T-helper 2 cell (primary cell): ENCODE measurements around the gene ETV6.

Experiments
- DNase-seq, 5 experiments: peaks; one replicate each; pipeline versions ENCODE4 v3.0.0 to v3.0.0-alpha.2; 2012 to 2022

ETV6 gene

DNA sequence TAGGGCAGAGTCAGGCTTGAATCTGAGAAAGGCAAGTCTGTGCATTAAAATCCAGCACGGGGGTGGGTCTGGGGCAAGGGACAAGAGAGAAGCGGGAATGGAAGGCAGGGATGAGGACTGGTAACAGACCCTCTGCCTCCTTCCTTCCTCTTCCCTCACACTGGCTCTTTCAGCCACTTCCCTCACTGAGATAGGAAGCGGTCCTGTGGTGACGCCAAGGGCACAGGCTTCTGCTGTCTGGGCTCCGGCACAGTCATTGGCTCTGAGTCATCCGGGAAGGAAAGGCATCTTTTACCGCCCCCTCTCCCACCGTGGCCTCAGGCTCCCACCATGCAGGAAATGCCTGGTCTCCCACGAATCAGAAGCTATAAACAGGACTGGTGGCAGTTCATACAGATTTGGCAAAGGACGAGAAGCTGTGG is 70.2 kb downstream of the ETV6 start:
- DNase-seq, result peak in 2 of 5 experiments; percentile 12 to 23

GRCh38 chr12:11722071-11722470 is 72.6 kb downstream of the ETV6 start:
- DNase-seq, result no peak

- DNase-seq, result no peak
These were observed 73.2 kb downstream of the ETV6 start for GRCh38 chr12:11722578-11723138.

- DNase-seq, result no peak
These were observed 74.5 kb downstream of the ETV6 start for GRCh38 chr12:11723993-11724392.

- DNase-seq, result no peak
These were observed 75.4 kb downstream of the ETV6 start for GRCh38 chr12:11724888-11725311.

- DNase-seq, result peak in 1 of 5 experiments; percentile 4
These were observed 76.2 kb downstream of the ETV6 start for GRCh38 chr12:11725686-11726085.

DNA sequence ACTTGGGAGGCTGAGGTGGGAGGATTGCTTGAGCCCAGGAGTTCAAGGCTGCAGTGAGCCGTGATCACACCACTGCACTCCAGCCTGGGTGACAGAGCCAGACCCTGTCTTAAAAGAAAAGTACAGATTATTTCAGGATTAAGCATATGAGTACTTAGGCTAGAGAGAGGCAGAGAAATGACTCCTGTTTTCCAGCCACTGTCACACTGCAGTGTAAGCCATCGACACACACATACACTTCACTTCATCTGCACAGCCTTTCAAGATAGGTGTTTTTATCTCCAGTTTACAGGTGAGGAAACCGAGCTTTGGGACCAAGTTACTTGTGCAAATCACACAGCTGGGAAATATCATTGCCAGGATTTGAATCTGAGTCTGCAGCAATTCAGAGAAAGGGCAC is 77.2 kb downstream of the ETV6 start:
- DNase-seq, result no peak

GRCh38 chr12:11727133-11727664 is 77.7 kb downstream of the ETV6 start:
- DNase-seq, result peak in 4 of 5 experiments; percentile 12 to 56 (median 23)

DNA sequence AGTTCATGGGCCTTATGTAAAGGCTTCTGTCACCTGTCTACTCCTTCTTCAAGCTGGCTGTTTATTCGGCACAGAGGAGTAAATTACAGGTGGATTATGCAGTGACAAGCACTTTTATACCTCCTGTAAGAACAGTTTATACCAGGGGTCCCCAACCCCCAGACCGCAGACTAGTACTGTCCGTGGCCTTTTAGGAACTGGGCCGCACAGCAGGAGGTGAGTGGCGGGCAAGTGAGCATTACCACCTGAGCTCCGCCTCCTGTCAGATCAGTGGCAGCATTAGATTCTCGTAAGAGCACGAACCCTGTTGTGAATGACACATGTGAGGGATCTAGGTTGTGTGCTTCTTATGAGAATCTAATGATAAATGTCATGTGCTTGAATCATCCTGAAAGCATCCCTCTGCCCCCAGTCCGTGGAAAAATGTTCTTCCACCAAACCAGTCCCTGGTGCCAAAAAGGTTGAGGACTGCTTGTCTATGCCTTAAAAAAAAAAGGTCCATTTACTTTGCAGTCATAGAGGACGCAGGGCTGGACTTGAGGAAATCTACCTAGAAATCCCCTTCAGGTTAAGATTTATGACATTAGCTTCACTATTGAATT is 78.8 kb downstream of the ETV6 start:
- no peak for DNase-seq

GRCh38 chr12:11729008-11729407 is 79.5 kb downstream of the ETV6 start:
- DNase-seq, result peak in 1 of 5 experiments; percentile 30

DNA sequence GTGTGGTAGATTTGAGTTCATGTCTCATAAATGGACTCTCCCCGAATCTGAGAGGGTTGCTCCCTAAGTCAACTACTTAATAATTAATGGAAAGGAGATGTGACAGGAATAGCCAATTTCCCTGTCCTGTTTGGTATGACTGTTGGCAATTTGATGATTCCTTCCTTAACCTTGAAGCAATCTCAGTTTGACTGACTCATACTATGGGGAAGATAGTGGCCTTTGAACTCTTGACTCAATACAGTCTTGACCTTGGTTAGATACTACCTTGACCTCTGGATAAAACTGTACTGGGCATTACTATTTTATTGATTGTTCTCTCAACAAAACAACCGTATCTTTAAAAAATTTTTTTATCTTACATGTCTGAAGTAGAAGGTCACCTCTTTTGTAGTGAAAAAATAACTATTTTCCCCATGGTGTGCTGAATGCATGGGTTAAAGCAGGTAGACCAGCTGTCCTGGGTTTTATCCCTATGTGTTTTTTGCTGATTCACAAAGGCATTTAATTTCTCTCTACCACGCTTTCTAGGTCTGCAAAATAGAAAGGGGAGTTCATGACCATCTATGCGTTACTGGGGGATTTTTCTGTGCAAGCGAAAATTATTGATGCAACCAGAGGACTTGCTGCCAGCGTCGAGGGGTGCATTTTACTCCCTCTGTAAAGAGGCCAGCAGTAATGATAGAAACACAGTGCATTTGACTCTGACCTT is 80.1 kb downstream of the ETV6 start:
- no peak for DNase-seq

GRCh38 chr12:11730299-11731041 is 81.0 kb downstream of the ETV6 start:
- DNase-seq, result no peak

- DNase-seq, result peak in 1 of 5 experiments; percentile 29
These were observed 81.5 kb downstream of the ETV6 start for GRCh38 chr12:11731042-11731357.

DNA sequence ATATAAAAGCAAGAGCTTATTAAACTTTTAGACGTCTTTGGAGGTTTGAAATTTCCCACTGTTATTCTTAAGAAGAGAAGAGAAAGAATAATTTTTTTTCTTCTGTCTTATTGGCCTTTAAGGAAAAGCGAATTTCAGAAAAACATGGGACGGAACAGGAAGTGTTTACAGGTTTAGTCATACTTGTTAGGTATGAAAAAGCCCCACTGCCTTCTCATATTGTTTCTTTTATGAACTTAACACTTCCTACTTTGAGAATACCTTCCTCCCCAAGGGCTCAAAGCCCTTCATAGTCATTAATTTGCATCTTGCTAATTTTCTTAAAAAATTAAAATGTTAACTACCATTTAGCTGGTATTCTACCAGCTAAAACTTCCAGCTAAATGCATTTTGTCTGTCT is 82.0 kb downstream of the ETV6 start:
- peak in 1 of 5 experiments; percentile 46 for DNase-seq

GRCh38 chr12:11732023-11732422 is 82.5 kb downstream of the ETV6 start:
- DNase-seq, result peak in 1 of 5 experiments; percentile 30

DNA sequence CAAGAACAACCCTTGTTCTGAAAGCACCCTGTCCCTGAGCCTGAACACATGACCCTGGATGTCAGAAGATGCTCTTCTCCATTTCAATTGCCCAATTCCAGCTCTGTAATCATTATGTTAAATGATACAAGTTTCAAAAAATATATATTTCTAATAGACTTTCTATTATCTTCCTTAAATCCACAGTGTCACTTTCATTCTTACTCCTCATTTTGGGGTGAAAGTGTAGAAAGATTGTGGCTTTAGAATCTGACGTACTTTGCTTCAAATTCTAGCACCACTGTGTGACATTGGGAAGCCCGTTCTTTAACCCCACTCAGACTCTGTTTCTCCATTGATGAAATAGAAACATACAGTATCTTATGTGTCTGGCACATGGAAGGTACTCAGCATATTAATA is 83.2 kb downstream of the ETV6 start:
- DNase-seq, result peak in 1 of 5 experiments; percentile 53

DNA sequence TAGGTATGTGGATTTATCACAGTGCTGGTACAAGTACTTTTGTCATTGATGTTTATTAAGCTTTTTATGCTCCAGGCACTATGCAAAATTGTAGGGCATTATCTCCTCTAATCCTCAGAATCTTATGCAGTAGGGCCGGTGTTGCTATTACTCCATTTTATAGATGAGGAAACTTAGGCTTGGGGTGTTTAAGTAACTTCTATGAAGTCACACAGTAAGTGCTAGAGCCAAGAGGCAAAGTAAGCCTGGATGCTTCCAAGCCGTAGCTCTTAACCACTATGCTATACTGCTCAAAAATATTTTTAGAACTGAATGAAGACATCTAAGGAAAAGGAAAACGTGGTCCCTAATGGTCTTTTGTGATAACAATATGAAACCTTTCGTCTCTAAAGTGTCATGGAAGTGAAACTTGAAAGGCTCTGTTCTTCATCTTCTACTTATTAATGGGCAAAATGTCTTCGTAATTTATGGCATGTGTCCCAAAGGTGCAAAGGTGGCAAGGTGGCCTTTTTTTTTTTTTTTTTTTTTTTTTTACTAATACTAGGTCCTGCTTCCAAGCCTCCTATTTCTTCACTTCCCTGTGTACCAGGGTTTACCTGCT is 85.2 kb downstream of the ETV6 start:
- DNase-seq, result no peak

GRCh38 chr12:11738450-11738849 is 89.0 kb downstream of the ETV6 start:
- no peak for DNase-seq

GRCh38 chr12:11739980-11740577 is 90.6 kb downstream of the ETV6 start:
- DNase-seq, result no peak

DNA sequence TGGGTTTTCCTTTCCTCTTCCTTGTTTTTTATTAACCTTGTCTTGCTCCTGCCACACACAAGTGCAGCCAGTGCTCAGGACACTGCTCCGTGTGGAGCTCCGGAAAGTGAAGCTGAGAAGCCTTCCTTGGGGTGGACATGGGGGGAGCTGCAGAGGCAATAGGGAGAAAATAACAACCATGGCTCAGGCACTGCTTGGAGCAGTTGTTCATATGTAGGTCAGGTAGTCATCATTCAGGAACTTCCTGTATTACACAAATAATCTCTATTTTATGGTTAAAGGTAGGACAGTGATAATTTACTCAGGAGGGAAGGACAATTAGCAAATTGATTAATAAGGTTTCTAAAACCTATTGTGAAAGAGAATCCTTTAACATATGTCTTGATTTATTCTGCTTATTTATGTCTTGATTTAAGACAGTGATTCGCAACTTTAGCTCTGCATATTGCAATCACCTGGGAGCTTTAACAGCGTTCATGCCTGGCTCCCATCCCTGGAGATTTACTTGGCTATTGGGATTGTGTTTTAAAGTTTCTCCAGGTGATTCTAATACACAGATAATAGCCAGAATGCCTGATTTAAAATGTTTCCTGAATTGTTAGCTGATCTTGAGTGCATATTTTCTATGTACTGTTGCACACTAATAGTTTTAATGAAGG is 92.1 kb downstream of the ETV6 start:
- no peak for DNase-seq
